Gastrocnemius medialis (tissue), 4 donors: ENCODE results near the gene ARHGAP30.

Experiments used
- CTCF ChIP-seq, 5 experiments: fragments of 450-650 bp in 3 of 5; fragments of 200-600 bp in 2 of 5; sonication (generic) in 2 of 5; IDR thresholded peaks in 4 of 5; conservative IDR thresholded peaks in 1 of 5; 1 replicate in 4 of 5; 2 replicates in 1 of 5; pipeline ENCODE4 v1.5.1; 2016 to 2019; ENCODE audit warnings: antibody characterized with exemption in 5 of 5, mild to moderate bottlenecking in 3 of 5, moderate library complexity in 3 of 5
- POLR2A ChIP-seq, 2 donors: fragments of 450-650 bp; IDR thresholded peaks; one replicate each; pipeline ENCODE4 v1.6.1; 2017; ENCODE audit warnings: antibody characterized with exemption in 2 of 2, mild to moderate bottlenecking in 2 of 2, moderate library complexity in 2 of 2

- TF ChIP-seq CTCF (IDR thresholded peaks at IDR 0.05 in 4 of 5, conservative IDR thresholded peaks at IDR 0.05 in 1 of 5): no peak
- TF ChIP-seq POLR2A (IDR thresholded peaks at IDR 0.05): no peak
These were observed 25.2 kb downstream of the ARHGAP30 start for GRCh38 chr1:161044535-161044907.
